GM18870 (cell line): ENCODE results near the gene MYCBPAP.

Experiments used
- ATAC-seq: cut with Tn5 transposase; IDR thresholded peaks from one replicate; pipeline ENCODE4 v1.9.1; 2021; ENCODE audit warnings: moderate library complexity; ENCODE audit not compliant: unreplicated experiment

MYCBPAP gene

GRCh38 chr17:50507871-50508572 is at the start of gene MYCBPAP:
TSS of gene MYCBPAP (plus strand) at chr17:50508439. CDS start at chr17:50508675, 236 bp downstream.
- ATAC-seq = no peak

- ATAC-seq = no peak
These were observed 49.2 kb upstream of the MYCBPAP start for GRCh38 chr17:50458701-50459676.

- no peak for ATAC-seq
These were observed 48.5 kb upstream of the MYCBPAP start for GRCh38 chr17:50459756-50460155.

- ATAC-seq = no peak
These were observed 47.3 kb upstream of the MYCBPAP start for GRCh38 chr17:50460831-50461526.

GRCh38 chr17:50461550-50462132 is 46.6 kb upstream of the MYCBPAP start:
- ATAC-seq = no peak

GRCh38 chr17:50462446-50462845 is 45.8 kb upstream of the MYCBPAP start:
- no peak for ATAC-seq

GRCh38 chr17:50464121-50464520 is 44.1 kb upstream of the MYCBPAP start:
- no peak for ATAC-seq

- ATAC-seq = no peak
These were observed 43.5 kb upstream of the MYCBPAP start for GRCh38 chr17:50464736-50465135.

GRCh38 chr17:50465171-50465570 is 43.1 kb upstream of the MYCBPAP start:
- ATAC-seq = no peak

- no peak for ATAC-seq
These were observed 42.6 kb upstream of the MYCBPAP start for GRCh38 chr17:50465635-50466034.

GRCh38 chr17:50466371-50467113 is 41.7 kb upstream of the MYCBPAP start:
- ATAC-seq = no peak

- ATAC-seq = no peak
These were observed 41.0 kb upstream of the MYCBPAP start for GRCh38 chr17:50467114-50467854.

- ATAC-seq = no peak
These were observed 40.4 kb upstream of the MYCBPAP start for GRCh38 chr17:50467855-50468303.

- ATAC-seq = no peak
These were observed 39.7 kb upstream of the MYCBPAP start, which contains the start of gene CHAD for GRCh38 chr17:50468304-50469207. TSS of gene CHAD (minus strand) at chr17:50468880. CDS start at chr17:50468813, 67 bp downstream.

- ATAC-seq = no peak
These were observed 39.0 kb upstream of the MYCBPAP start for GRCh38 chr17:50469208-50469605.

GRCh38 chr17:50469671-50470305 is 38.5 kb upstream of the MYCBPAP start:
- no peak for ATAC-seq

- no peak for ATAC-seq
These were observed 37.8 kb upstream of the MYCBPAP start for GRCh38 chr17:50470426-50470825.
